ENCODE results near the gene NCKAP1. TPM values are rescaled to one million over a fixed set of nuclear protein-coding genes. Genes with fewer than 3 reads are reported as not detected.
"Not testable (repeated sequence)": the region's sequence is repeated elsewhere in the genome, so short reads cannot be mapped to it uniquely, and the experiment has no call there.

Gene NCKAP1
- total and polyA plus RNA-seq, 10 of the 15 experiments (the other 5 are each of a cell fraction or from before 2014, with no cell fraction given), result 0.11 to 1.5 (median 0.52) TPM

DNA sequence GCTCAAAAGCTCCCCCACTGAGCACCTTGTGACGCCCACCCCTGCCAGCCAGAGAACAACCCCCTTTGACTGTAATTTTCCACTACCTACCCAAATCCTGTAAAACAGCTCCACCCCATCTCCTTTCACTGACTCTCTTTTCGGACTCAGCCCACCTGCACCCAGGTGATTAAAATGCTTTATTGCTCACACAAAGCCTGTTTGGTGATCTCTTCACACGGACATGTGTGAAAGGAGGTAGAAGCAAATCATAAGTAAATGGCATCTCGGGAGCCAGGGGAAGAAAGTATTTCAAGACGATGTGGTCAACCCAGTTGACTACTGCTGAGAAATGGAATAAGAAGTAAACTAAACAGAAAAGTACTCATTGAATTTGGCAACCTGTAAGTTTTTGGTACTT is 11.2 kb upstream of the NCKAP1 start (continued):
- no peak for TF ChIP-seq E2F8 (IDR thresholded peaks at IDR 0.05; ENCODE audit: low read depth, partially characterized antibody)

- WGBS (ENCODE audit: insufficient coverage, insufficient replicate concordance, low lambda C conversion rate, missing lambda C conversion rate), result 48% methylated on average over 5 of the region's 5 CpGs
- H3K36me3 ChIP-seq (ENCODE audit: control insufficient read depth in 2 of 2, insufficient read depth in 2 of 2, low read length in 1 of 2); H3K4me2 ChIP-seq (ENCODE audit: control insufficient read depth, insufficient read depth); DNase-seq (ENCODE audit: low read depth, low spot score); H3K27me3 ChIP-seq (replicated peaks in 1 of 2; ENCODE audit: control insufficient read depth in 2 of 2, insufficient read depth in 2 of 2, low read length in 1 of 2); H3K4me1 ChIP-seq (ENCODE audit: control insufficient read depth, insufficient read depth, low read length); H3K79me2 ChIP-seq (ENCODE audit: control insufficient read depth, insufficient read depth, low read length); in situ Hi-C loops (cut with MboI); BruUV-seq (replicated peaks); intact Hi-C loops (cut with micrococcal nuclease; ENCODE audit: unreplicated experiment); H3K9me3 ChIP-seq (replicated peaks; ENCODE audit: control insufficient read depth, insufficient read depth, low read length); FAIRE-seq; RAD21 ChIA-PET (ENCODE audit: unreplicated experiment); H3K27ac ChIP-seq (ENCODE audit: control insufficient read depth, insufficient read depth); ATAC-seq; H3K9ac ChIP-seq (ENCODE audit: control insufficient read depth, insufficient read depth, low read length); H2AFZ ChIP-seq (ENCODE audit: control insufficient read depth, low read depth, low read length); CTCF ChIA-PET; POLR2A ChIA-PET; H3K4me3 ChIP-seq; H4K20me1 ChIP-seq (ENCODE audit: control insufficient read depth, insufficient read depth): not testable (repeated sequence)
- SMC1A ChIA-PET (ENCODE audit: uncharacterized antibody, unreplicated experiment), result interaction anchor here (0.9 kb wide), 1 partner anchor 9 kb away, joined by 3 read pairs; no protein-coding TSS in a partner anchor
These were observed 9.3 kb upstream of the NCKAP1 start for GRCh38 chr2:183047486-183048125.

- in situ Hi-C loops (cut with MboI); H3K9ac ChIP-seq (ENCODE audit: control insufficient read depth, insufficient read depth, low read length); ATAC-seq; H3K9me3 ChIP-seq (replicated peaks; ENCODE audit: control insufficient read depth, insufficient read depth, low read length); RAD21 ChIA-PET (ENCODE audit: unreplicated experiment); POLR2A ChIA-PET; H3K4me1 ChIP-seq (ENCODE audit: control insufficient read depth, insufficient read depth, low read length); H4K20me1 ChIP-seq (ENCODE audit: control insufficient read depth, insufficient read depth); H3K4me2 ChIP-seq (ENCODE audit: control insufficient read depth, insufficient read depth); H3K79me2 ChIP-seq (ENCODE audit: control insufficient read depth, insufficient read depth, low read length); DNase-seq (ENCODE audit: low read depth, low spot score); H3K27me3 ChIP-seq (replicated peaks in 1 of 2; ENCODE audit: control insufficient read depth in 2 of 2, insufficient read depth in 2 of 2, low read length in 1 of 2); FAIRE-seq; BruUV-seq (replicated peaks); H2AFZ ChIP-seq (ENCODE audit: control insufficient read depth, low read depth, low read length); H3K27ac ChIP-seq (ENCODE audit: control insufficient read depth, insufficient read depth); H3K4me3 ChIP-seq; H3K36me3 ChIP-seq (ENCODE audit: control insufficient read depth in 2 of 2, insufficient read depth in 2 of 2, low read length in 1 of 2); SMC1A ChIA-PET (ENCODE audit: uncharacterized antibody, unreplicated experiment); CTCF ChIA-PET; intact Hi-C loops (cut with micrococcal nuclease; ENCODE audit: unreplicated experiment): not testable (repeated sequence)
- WGBS (ENCODE audit: insufficient coverage, insufficient replicate concordance, low lambda C conversion rate, missing lambda C conversion rate), result 59% methylated on average over 8 of the region's 8 CpGs
These were observed 5.3 kb upstream of the NCKAP1 start for GRCh38 chr2:183043580-183043979.
